Measurements from ENCODE around the gene C2orf66. TPM values are rescaled to one million over a fixed set of nuclear protein-coding genes. Genes with fewer than 3 reads are reported as not detected.

Gene C2orf66
- total RNA-seq, 4 donors from 2014 or later, result not detected

DNA sequence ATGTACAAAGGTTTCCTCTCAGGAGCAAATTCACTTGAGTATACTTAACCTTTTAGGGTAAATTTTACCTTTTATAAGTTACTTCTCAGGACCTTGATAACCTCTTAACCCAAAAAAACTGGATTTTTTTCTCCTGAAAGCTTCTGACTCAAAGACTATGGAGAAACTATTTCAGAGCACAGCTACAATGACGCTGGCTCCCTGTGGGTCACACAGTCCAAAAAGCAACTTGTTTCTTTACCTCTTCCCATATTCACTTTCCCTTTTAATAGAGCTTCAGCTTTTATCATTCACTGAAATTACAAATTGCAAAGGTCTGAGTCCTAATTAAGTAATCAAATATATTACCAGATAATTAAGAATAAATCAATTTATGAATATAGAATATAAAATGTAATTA lies 42.1 kb downstream of the C2orf66 start:
- TF ChIP-seq POLR2A (IDR thresholded peaks at IDR 0.05), result no peak
- TF ChIP-seq, protein P1, sequence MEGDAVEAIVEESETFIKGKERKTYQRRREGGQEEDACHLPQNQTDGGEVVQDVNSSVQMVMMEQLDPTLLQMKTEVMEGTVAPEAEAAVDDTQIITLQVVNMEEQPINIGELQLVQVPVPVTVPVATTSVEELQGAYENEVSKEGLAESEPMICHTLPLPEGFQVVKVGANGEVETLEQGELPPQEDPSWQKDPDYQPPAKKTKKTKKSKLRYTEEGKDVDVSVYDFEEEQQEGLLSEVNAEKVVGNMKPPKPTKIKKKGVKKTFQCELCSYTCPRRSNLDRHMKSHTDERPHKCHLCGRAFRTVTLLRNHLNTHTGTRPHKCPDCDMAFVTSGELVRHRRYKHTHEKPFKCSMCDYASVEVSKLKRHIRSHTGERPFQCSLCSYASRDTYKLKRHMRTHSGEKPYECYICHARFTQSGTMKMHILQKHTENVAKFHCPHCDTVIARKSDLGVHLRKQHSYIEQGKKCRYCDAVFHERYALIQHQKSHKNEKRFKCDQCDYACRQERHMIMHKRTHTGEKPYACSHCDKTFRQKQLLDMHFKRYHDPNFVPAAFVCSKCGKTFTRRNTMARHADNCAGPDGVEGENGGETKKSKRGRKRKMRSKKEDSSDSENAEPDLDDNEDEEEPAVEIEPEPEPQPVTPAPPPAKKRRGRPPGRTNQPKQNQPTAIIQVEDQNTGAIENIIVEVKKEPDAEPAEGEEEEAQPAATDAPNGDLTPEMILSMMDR (IDR thresholded peaks at IDR 0.05 in 4 of 5, conservative IDR thresholded peaks at IDR 0.05 in 1 of 5), result no peak
- intact Hi-C loops (cut with DNase I; ENCODE audit: low total_unique reads), result no loop called here
- DNase-seq (no peak), ATAC-seq (no peak)
- Histone ChIP-seq H3K27ac (no peak overlapping the region), H3K4me3 (no peak overlapping the region), H3K27me3 (no peaks in the 10 kb centered on the region), H3K36me3 (peaks cover 0 to 65% of the 10 kb centered on the region in 2 donors), H3K4me1 (no peaks in the 10 kb centered on the region), H3K9me3 (no peaks in the 10 kb centered on the region)
- in situ Hi-C loops (cut with MboI; ENCODE audit: low sequenced_read_pairs in 4 of 4), result no loop called here

DNA sequence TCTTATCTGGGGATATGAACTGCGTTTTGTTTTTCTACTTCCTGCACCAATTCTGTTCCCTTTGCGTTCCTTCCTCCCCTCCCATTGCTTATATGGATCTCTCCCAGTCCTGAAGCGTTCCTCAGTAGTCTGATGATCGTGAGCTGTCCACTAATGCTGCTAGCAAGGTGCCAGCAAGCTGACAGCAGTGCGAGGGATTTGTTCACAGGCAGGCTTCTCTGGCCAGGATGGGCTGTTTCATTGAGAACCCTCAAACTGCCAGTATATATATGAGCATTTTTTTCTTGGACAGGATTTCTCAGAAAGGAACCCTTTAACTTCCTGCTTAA lies 49.8 kb downstream of the C2orf66 start:
- Histone ChIP-seq H3K9me3 (no peaks in the 10 kb centered on the region), H3K27ac (no peak overlapping the region), H3K36me3 (peaks cover 0 to 25% of the 10 kb centered on the region in 2 donors), H3K4me1 (no peaks in the 10 kb centered on the region), H3K4me3 (no peak overlapping the region), H3K27me3 (no peaks in the 10 kb centered on the region)
- DNase-seq (no peak), ATAC-seq (no peak)
- in situ Hi-C loops (cut with MboI; ENCODE audit: low sequenced_read_pairs in 4 of 4) (no loop called here), intact Hi-C loops (cut with DNase I; ENCODE audit: low total_unique reads) (loop anchor here (10.0 kb wide), 1 partner anchor 685 kb away; no protein-coding TSS in a partner anchor)
- no peak for TF ChIP-seq POLR2A (IDR thresholded peaks at IDR 0.05)
- TF ChIP-seq, protein P1 (IDR thresholded peaks at IDR 0.05 in 4 of 5, conservative IDR thresholded peaks at IDR 0.05 in 1 of 5), result no peak

DNA sequence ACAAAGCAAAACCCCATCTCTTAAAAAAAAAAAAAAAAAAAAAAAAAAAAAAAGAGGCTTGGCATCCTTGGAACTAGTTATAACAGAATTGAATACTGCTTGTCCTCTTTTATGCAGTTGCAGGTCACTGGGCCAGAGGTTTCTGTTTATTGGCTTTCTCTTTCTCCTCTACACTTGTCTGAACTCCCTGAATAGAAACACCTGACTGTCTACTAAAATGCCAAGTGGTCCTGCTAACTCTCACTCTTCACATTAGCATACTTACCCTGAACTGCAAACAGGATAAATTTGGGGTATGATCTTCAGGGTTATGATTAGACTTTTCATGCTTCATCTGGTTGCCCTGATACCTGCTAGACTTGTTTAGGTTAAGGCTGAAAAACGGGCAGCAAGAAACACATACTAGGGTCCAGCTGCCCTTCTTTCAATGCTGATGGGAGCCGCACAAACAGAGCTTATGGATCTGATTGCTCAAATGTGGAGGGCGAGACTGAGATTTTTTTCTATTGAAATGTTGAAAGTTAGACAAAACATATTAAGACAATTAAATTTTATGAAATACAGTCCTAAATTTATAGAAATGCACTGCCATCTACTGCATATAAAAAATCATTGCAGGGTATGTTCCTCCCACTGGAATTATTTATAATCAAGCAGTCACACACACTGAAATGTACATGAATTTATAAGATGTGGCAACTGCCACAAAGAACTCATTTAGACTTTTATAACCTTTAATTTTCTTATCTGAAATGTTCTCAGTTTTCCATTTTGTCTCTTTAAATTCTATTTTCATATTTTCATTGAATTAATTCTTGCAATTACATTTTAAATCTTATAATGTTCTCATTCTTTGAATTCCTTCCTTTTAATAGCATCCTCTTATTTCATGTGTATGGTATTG lies 50.4 kb downstream of the C2orf66 start:
- DNase-seq (no peak), ATAC-seq (no peak)
- no peak overlapping the region for H3K4me3 ChIP-seq
- H3K36me3 ChIP-seq, result peaks cover 0 to 19% of the 10 kb centered on the region in 2 donors
- no peak overlapping the region for H3K27ac ChIP-seq
- H3K4me1 ChIP-seq, result no peaks in the 10 kb centered on the region
- intact Hi-C loops (cut with DNase I; ENCODE audit: low total_unique reads) (loop anchor here (10.0 kb wide), 1 partner anchor 684 kb away; no protein-coding TSS in a partner anchor), in situ Hi-C loops (cut with MboI; ENCODE audit: low sequenced_read_pairs in 4 of 4) (no loop called here)
- H3K9me3 ChIP-seq, result peaks cover 0 to under 1% (median 0%) of the 10 kb centered on the region in 3 donors
- TF ChIP-seq, protein P1 (IDR thresholded peaks at IDR 0.05 in 4 of 5, conservative IDR thresholded peaks at IDR 0.05 in 1 of 5), result peak in 1 of 5 experiments; percentile 9
- TF ChIP-seq POLR2A (IDR thresholded peaks at IDR 0.05), result no peak
- no peaks in the 10 kb centered on the region for H3K27me3 ChIP-seq

Other genes starting within 250 kb of the C2orf66 start
- 1 to 10 TPM; 1.1 to 3.3 (median 1.7) TPM for gene HECW2, start 215.8 kb downstream of the C2orf66 start, total RNA-seq
- gene CCDC150, start 169.6 kb downstream of the C2orf66 start, total RNA-seq, result under 1 TPM in 2 of 4 donors, not detected in 2; 0.31 to 0.83 TPM
- gene GTF3C3, start 9.7 kb downstream of the C2orf66 start, total RNA-seq, result 10 to 100 TPM; 16.0 to 18.1 (median 16.8) TPM
- gene PGAP1, start 117.4 kb upstream of the C2orf66 start, total RNA-seq, result 1 to 10 TPM; 1.3 to 3.7 (median 1.8) TPM

Measured in gastrocnemius medialis (tissue), 4 donors.